HG03469 (cell line): Measurements from ENCODE around the gene GNB1.

ENCODE experiments used
- ATAC-seq: cut with Tn5 transposase; IDR thresholded peaks from one replicate; pipeline ENCODE4 v1.9.1; 2021; ENCODE audit warnings: mild to moderate bottlenecking, moderate library complexity, moderate number of reproducible peaks; ENCODE audit not compliant: unreplicated experiment

GNB1 gene

DNA sequence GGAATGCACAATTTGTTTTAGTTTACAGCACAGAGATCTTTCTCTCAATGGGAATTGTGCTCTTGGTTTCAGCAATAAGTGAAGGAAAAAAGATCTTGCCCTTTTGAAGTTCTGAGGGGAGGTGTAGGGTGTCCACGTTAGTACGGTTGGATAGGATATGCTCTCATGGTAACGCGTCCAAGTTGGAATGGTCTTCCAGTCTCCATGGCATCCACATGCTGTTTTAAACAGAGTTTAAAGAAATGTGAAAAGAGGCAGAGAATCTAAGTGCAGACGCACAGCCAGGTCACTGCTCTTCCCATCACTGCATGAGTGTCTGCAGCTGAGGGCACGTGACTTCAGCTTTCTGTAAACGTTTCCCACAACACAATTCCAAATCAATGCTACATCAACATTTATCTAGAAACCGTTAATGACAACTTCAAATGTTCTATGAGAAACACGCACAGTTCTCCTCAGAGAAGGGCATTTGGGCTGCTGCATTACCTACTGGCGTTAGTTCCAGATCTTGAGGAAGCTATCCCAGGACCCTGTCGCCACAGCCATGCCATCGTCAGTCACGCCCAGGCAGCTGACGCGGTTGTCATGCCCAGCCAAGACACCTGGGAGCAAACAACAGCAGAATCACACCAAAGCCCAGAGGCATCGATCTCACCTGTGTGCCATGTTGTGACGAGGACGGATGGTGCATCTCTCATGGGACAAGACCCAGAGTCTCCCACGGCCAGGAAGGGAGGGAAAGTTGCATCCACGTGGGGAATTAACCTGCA lies 103.9 kb downstream of the GNB1 start:
- ATAC-seq: no peak

- no peak for ATAC-seq
Measured at GRCh38 chr1:1785666-1786065, 105.2 kb downstream of the GNB1 start.

GRCh38 chr1:1784933-1785332 lies 106.0 kb downstream of the GNB1 start:
- ATAC-seq: no peak

- ATAC-seq: no peak
Measured at GRCh38 chr1:1783320-1783719, 107.6 kb downstream of the GNB1 start.

DNA sequence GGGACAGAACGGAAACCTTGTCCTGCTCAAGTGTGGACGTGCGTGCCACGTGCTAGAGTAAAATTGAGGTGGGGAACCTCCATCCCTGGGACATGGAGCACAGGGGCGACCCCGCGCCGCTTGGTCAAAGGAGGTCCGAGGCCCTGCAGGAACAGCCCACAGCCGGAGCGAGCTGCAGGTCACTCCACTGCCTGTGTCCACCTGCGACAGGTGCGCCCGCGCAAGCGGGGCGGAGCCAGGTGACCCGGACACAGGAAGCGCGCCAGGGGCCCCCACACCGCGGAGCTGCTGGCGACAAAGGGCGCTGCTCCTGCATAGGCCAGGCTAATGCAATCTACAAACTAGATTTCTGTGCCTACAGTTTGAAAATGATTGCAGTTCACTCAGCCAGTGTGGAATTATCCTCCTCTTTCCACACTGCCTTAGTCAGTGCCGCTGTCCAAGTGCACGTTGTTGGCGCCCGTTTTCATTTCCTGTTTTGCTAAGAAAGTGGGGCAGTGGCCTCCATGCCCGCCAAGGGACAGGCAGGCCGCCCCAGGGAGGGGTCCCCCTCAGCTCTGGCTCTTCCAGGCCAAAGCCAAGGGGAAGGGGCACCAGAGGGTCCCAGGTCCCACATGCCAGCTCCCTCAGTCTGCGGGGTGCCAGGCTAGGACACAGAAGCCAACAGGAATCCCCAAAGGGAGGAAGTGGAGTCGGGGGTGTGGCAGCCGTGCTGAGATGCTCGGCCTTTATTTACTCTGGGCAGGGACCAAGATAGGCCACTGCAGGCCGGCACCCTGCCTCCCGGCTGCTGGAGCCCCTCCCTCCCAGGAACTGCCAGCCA lies 108.3 kb downstream of the GNB1 start:
- ATAC-seq: no peak

DNA sequence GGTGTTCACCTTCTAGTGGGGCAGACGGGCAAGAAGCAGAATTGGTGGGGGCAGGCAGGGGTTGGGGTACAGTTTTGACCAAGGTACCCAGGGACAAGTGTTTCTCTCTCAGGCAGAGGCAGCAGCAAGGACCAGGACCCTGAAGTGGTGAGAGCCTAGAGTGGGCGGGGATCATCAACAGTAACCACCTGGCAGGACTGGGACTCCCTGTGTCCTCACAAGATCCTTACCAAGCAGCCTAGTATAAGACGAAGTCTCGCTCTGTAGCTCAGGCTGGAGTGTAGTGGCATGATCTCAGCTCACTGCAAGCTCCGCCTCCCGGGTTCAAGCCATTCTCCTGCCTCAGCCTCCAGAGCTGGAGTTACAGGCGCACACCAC lies 109.4 kb downstream of the GNB1 start:
- no peak for ATAC-seq

- no peak for ATAC-seq
Measured at GRCh38 chr1:1780598-1781525, 110.0 kb downstream of the GNB1 start.

DNA sequence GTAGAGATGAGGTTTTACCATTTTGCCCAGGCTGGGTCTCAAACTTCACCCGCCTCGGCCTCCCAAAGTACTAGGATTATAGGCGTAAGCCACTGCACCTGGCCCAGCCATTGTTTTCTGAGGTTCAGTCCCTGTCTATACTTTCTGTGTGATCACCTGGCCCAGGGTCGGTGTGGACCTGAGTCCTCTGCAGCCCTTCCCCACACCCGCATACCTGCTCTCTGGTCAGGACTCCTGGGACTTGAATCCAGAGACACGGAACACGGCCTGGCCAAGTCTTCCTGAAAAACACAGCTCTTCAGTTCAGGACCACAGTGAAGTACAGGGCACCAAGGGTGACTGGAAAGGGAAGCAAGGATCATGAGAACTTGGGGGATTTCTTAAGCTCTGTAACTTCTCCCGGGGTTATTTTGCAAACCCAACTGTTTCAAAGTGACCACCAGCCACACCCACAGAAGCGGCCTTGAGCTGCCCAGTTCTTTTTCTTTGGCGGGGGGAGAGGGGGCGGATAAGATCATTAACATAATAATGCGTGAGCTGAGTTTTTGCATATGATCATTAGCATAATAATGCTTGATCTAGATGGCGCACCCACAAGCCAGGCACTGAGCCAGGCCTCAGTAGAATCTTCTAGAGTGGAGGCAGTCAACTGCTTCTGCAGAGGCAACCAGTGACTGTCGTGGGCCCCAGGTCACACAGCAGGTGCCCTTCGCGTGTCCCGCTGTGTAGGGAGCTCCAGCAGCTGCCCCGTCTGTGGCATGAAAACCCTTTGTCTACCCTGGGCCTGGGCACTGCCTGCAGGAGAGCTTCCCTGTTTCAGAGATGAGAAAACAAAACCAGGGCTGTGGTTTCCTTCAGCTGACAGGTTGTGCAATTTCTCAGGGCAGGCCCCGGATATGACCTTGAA lies 110.9 kb downstream of the GNB1 start:
- ATAC-seq: no peak

DNA sequence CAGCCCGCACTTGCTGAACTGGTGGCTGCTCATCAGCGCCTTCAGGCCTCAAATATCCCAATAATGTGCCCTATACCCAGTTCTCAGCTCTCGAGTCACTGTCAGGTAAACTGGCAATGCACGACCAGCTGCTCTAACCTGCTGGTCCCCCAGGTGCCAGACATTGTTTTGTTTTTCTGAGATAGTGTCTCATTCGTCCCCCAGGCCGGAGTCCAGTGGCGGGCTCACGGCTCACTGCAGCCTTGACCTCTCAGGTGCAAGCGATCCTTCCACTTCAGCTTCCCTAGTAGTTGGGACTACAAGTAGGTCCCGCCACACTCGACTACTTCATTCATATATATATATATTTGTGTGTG lies 111.6 kb downstream of the GNB1 start:
- ATAC-seq: no peak

DNA sequence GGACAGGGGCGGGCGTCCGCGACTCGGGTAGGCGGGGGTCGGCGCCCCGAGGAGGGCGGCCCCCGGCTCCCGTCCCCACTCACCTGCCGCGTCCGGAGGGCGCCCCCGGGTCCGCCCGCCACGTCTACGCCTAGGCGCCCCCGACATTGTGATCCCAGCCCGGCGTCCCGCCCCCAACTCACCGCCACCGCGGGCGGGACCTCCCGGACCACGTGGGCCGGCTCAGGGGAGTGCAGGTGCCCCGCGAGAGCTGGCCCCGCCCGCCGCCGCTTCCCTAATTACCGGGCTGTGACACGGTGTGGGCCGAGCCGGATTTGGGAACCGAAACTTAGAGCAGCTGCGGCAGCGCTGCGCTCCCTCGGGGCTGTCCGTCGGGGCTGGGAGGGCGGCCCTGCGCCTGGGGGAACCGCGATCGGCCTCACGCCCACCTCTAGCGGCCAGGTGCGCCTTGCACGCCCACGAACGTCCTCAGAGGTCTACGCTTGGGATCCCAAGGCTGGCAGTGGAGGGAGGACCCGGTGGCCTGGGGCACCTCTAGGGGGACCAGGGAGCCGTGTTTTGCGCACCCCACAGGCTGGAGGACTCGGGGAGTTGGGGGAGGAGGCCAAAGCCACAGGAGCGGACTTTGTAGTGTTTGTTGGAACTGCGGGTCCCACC lies 112.1 kb downstream of the GNB1 start:
- ATAC-seq: peak; percentile 44

- ATAC-seq: peak; percentile 9
Measured at GRCh38 chr1:1777950-1778662, 112.8 kb downstream of the GNB1 start, which contains the start of gene NADK. NADK (minus strand) TSS chr1:1778470; CDS start chr1:1765406, 13,064 bp downstream.

GRCh38 chr1:1777583-1777899 lies 113.3 kb downstream of the GNB1 start:
- no peak for ATAC-seq

DNA sequence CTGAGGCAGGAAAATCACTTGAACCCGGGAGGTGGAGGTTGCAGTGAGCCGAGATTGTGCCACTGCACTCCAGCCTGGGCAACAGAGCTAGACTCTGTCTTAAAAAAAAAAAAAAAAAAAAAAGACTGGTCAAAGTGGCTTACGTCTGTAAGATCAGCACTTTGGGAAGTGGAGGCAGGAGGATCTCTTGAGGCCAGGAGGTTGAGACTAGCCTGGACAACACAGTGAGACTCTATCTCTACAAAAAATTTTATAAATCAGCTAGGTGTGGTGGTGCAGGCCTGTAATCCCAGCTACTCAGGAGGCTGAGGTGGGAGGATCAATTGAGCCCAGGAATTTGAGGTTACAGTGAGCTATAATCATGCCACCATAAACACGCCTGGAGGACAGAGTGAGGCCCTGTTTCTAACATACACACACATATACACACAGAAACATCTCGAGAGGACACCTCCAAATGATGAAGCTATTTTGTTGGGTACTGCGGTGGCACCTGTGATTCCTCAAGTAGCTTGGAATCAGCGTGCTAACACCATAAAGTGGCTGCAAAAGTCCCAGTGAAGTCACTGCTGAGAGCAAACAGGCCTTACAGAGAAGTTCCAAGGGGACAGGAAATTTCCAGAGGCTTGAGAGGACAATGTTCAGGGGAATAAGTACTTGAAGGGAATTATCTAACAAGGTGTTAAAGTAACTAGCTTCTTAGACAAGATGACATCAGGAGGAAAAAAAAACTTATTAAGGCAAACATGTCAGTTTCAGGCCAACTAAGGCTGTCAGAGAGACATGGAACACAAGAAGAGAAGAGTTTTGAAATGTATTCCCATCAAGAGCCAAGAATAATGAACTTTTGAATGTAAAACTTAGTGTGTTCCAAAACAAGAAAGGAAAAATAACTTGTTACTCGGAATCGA lies 114.0 kb downstream of the GNB1 start:
- ATAC-seq: no peak

- ATAC-seq: no peak
Measured at GRCh38 chr1:1775327-1776226, 115.3 kb downstream of the GNB1 start.

DNA sequence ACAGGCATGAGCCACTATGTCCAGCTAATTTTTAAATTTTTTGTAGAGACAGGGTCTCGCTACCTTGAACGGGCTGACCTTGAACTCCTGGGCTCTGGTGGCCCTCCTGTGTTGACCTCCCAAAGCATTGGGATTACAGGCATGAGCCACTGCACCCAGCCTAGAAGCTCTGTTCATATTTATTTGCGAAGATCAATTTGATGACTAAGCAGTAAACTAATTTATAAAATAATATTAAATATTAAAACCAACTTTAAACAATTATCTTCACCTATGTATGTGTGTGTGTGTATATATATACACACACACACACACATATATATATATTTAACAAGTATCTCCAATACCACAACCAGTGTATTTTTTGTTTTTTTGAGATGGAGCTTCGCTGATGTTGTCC lies 117.0 kb downstream of the GNB1 start:
- no peak for ATAC-seq

GRCh38 chr1:1771096-1771495 lies 119.8 kb downstream of the GNB1 start:
- no peak for ATAC-seq

- no peak for ATAC-seq
Measured at GRCh38 chr1:1770102-1770501, 120.8 kb downstream of the GNB1 start.
